WTC11 (cell line): Measurements from ENCODE around the gene RPL37.

Experiments
- ESRRA ChIP-seq: sonication (generic); formaldehyde crosslinking; IDR thresholded peaks from 2 replicates; pipeline ENCODE4 v1.8.1; 2022; ENCODE audit warnings: mild to moderate bottlenecking, missing genetic modification reagents, borderline replicate concordance
- FOXJ3 ChIP-seq: sonication (generic); formaldehyde crosslinking; IDR thresholded peaks from 2 replicates; pipeline ENCODE4 v1.9.0; 2021; ENCODE audit warnings: missing genetic modification reagents, mild to moderate bottlenecking, borderline replicate concordance
- NFYB ChIP-seq: sonication (generic); formaldehyde crosslinking; conservative IDR thresholded peaks from 2 replicates; pipeline ENCODE4 v1.8.0; 2022; ENCODE audit warnings: low read depth, missing genetic modification reagents
- TCF7 ChIP-seq: sonication (generic); formaldehyde crosslinking; IDR thresholded peaks from 2 replicates; pipeline ENCODE4 v1.8.0; 2022; ENCODE audit warnings: mild to moderate bottlenecking, low read depth, missing genetic modification reagents, moderate library complexity
- ZNF423 ChIP-seq: fragments of 250-450 bp; sonication (Bioruptor Pico); IDR thresholded peaks from 2 replicates; pipeline ENCODE4 v2.1.2; 2022; ENCODE audit warnings: mild to moderate bottlenecking, moderate library complexity
- TF ChIP-seq, protein P1 (sequence below): fragments of 250-450 bp; sonication (Bioruptor Pico); IDR thresholded peaks from 2 replicates; pipeline ENCODE4 v1.9.0; 2021; ENCODE audit warnings: mild to moderate bottlenecking
- TF ChIP-seq, protein P2 (sequence below): fragments of 200-600 bp; IDR thresholded peaks from 2 replicates; pipeline ENCODE4 v1.8.0; 2022; ENCODE audit warnings: antibody characterized with exemption
- TF ChIP-seq, protein P3 (sequence below): sonication (generic); formaldehyde crosslinking; conservative IDR thresholded peaks from 2 replicates; pipeline ENCODE4 v1.8.1; 2023; ENCODE audit warnings: mild to moderate bottlenecking, low read depth, missing genetic modification reagents, moderate library complexity
- TF ChIP-seq, protein P4 (sequence below): sonication (generic); formaldehyde crosslinking; IDR thresholded peaks from 2 replicates; pipeline ENCODE4 v1.8.0; 2022; ENCODE audit warnings: mild to moderate bottlenecking, missing genetic modification reagents

DNA sequence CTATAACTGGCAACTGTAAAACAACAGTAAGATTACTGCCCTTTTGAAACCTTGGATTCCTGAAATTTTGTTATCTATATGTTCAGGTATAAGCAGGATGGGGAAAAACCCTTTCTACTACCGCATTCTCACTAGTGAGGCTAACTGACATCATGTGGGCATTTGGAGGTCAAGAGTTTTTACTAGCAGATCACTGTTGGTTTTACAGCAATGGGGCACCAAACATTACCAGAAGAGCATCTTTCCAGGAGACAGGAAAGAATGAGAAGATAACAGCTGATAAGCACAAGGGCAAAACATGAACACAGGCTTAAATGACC lies 58.4 kb downstream of the RPL37 start:
- TF ChIP-seq, protein P1, sequence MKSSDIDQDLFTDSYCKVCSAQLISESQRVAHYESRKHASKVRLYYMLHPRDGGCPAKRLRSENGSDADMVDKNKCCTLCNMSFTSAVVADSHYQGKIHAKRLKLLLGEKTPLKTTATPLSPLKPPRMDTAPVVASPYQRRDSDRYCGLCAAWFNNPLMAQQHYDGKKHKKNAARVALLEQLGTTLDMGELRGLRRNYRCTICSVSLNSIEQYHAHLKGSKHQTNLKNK (CRISPR knock-in tag), result no peak
- TF ChIP-seq, protein P2, sequence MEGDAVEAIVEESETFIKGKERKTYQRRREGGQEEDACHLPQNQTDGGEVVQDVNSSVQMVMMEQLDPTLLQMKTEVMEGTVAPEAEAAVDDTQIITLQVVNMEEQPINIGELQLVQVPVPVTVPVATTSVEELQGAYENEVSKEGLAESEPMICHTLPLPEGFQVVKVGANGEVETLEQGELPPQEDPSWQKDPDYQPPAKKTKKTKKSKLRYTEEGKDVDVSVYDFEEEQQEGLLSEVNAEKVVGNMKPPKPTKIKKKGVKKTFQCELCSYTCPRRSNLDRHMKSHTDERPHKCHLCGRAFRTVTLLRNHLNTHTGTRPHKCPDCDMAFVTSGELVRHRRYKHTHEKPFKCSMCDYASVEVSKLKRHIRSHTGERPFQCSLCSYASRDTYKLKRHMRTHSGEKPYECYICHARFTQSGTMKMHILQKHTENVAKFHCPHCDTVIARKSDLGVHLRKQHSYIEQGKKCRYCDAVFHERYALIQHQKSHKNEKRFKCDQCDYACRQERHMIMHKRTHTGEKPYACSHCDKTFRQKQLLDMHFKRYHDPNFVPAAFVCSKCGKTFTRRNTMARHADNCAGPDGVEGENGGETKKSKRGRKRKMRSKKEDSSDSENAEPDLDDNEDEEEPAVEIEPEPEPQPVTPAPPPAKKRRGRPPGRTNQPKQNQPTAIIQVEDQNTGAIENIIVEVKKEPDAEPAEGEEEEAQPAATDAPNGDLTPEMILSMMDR, result no peak
- TF ChIP-seq TCF7 (CRISPR knock-in tag) (no peak), NFYB (no peak), ESRRA (no peak), FOXJ3 (CRISPR knock-in tag) (no peak), ZNF423 (CRISPR knock-in tag) (no peak)
- TF ChIP-seq, protein P3, sequence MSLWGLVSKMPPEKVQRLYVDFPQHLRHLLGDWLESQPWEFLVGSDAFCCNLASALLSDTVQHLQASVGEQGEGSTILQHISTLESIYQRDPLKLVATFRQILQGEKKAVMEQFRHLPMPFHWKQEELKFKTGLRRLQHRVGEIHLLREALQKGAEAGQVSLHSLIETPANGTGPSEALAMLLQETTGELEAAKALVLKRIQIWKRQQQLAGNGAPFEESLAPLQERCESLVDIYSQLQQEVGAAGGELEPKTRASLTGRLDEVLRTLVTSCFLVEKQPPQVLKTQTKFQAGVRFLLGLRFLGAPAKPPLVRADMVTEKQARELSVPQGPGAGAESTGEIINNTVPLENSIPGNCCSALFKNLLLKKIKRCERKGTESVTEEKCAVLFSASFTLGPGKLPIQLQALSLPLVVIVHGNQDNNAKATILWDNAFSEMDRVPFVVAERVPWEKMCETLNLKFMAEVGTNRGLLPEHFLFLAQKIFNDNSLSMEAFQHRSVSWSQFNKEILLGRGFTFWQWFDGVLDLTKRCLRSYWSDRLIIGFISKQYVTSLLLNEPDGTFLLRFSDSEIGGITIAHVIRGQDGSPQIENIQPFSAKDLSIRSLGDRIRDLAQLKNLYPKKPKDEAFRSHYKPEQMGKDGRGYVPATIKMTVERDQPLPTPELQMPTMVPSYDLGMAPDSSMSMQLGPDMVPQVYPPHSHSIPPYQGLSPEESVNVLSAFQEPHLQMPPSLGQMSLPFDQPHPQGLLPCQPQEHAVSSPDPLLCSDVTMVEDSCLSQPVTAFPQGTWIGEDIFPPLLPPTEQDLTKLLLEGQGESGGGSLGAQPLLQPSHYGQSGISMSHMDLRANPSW (CRISPR knock-in tag), result no peak
- TF ChIP-seq, protein P4, sequence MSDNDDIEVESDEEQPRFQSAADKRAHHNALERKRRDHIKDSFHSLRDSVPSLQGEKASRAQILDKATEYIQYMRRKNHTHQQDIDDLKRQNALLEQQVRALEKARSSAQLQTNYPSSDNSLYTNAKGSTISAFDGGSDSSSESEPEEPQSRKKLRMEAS, result no peak
